Panc1 (cell line): ENCODE measurements around the gene ALOX5. TPM values are rescaled to one million over a fixed set of nuclear protein-coding genes. Genes with fewer than 3 reads are reported as not detected.
"Not testable (repeated sequence)": the region's sequence is repeated elsewhere in the genome, so short reads cannot be mapped to it uniquely, and the experiment has no call there.

Experiments used
- ATAC-seq: fragments of 200-7000 bp; cut with Tn5 transposase; 2 replicates; pipeline ENCODE4 v1.9.1; 2020; ENCODE audit warnings: mild to moderate bottlenecking, moderate library complexity
- BruUV-seq: library from RNA; stranded (reverse); fragments of 400-500 nt; replicated peaks from 2 replicates; lab custom pipeline; 2021; lab: Mats Ljungman, UMichigan
- CTCF ChIA-PET: fragments of 300-600 bp; sonication (Branson Sonifier 250); formaldehyde crosslinking; loops from one replicate; lab custom pipeline; 2022; ENCODE audit warnings: antibody characterized with exemption; lab: Charles Lee
- POLR2A ChIA-PET: fragments of 300-600 bp; sonication (Branson Sonifier 250); formaldehyde crosslinking; loops from one replicate; lab custom pipeline; 2022; ENCODE audit warnings: antibody characterized with exemption; lab: Charles Lee
- DNase-seq: peaks from one replicate; pipeline ENCODE4 v3.0.0-alpha.2; 2010; ENCODE audit warnings: low read depth, low spot score
- H3K27ac ChIP-seq: 2 replicates; pipeline ENCODE4 v1.5.1; 2011; ENCODE audit warnings: mild to moderate bottlenecking, low read length, inconsistent platforms
- H3K27me3 ChIP-seq: fragments of 200-500 bp; sonication (Bioruptor generic); 2 replicates; pipeline ENCODE4 v1.6.0; 2014; ENCODE audit warnings: low read length, inconsistent platforms; ENCODE audit not compliant: control insufficient read depth, insufficient read depth
- H3K36me3 ChIP-seq: fragments of 200-500 bp; sonication (Bioruptor generic); 2 replicates; pipeline ENCODE4 v1.5.1; 2014; ENCODE audit warnings: inconsistent platforms, mild to moderate bottlenecking, low read length, moderate library complexity; ENCODE audit not compliant: control insufficient read depth, insufficient read depth
- H3K4me1 ChIP-seq: 2 replicates; pipeline ENCODE4 v1.5.1; 2011; ENCODE audit warnings: inconsistent platforms, mild to moderate bottlenecking, low read length, moderate library complexity; ENCODE audit not compliant: control insufficient read depth, insufficient read depth
- H3K4me3 ChIP-seq, 2 experiments: 2 replicates each; pipeline ENCODE4 v1.5.1; 2011 to 2012; ENCODE audit warnings: low read depth in 2 of 2, low read length in 2 of 2, mild to moderate bottlenecking in 2 of 2, inconsistent platforms in 1 of 2, moderate library complexity in 1 of 2
- H3K9me3 ChIP-seq: fragments of 200-500 bp; sonication (Bioruptor generic); 2 replicates; pipeline ENCODE4 v1.5.1; 2014; ENCODE audit warnings: low read depth, mild to moderate bottlenecking, inconsistent platforms, low read length, moderate library complexity; ENCODE audit not compliant: control insufficient read depth, insufficient read depth
- POLR2AphosphoS5 ChIP-seq: IDR thresholded peaks from 2 replicates; pipeline ENCODE4 v1.6.1; 2012; ENCODE audit warnings: mild to moderate bottlenecking, low read depth, low read length, moderate library complexity
- SIN3A ChIP-seq: IDR thresholded peaks from 2 replicates; pipeline ENCODE4 v1.6.1; 2012; ENCODE audit warnings: low read depth, mild to moderate bottlenecking, low read length, moderate library complexity, borderline replicate concordance; ENCODE audit not compliant: insufficient read depth
- TCF7L2 ChIP-seq: IDR thresholded peaks from 2 replicates; pipeline ENCODE4 v1.6.1; 2011; ENCODE audit warnings: mild to moderate bottlenecking, low read depth, low read length, inconsistent platforms
- in situ Hi-C: cut with HindIII; loops from 2 replicates; pipeline ENCODE4 v1.10.0; 2016; ENCODE audit warnings: low sequenced_read_pairs, low pct_unique_long_range_greater_than_20kb
- intact Hi-C: fragments of 100-400 bp; cut with micrococcal nuclease; formaldehyde crosslinking; loops from one replicate; pipeline ENCODE4 v1.10.0; 2022; ENCODE audit not compliant: unreplicated experiment
- total RNA-seq: library from RNA; stranded (reverse); gene quantifications from one replicate; pipeline ENCODE4 v1.2.1, GENCODE V29; 2021; ENCODE audit not compliant: unreplicated experiment
- TF ChIP-seq, protein P1 (sequence below): fragments of 450-650 bp; IDR thresholded peaks from 2 replicates; pipeline ENCODE4 v1.5.1; 2017; ENCODE audit warnings: mild to moderate bottlenecking
- TF ChIP-seq, protein P2 (sequence below), 2 experiments: IDR thresholded peaks; 2 replicates each; pipeline ENCODE4 v1.6.1; 2011 to 2012; ENCODE audit warnings: low read depth in 2 of 2, control low read depth in 1 of 2, low read length in 1 of 2, mild to moderate bottlenecking in 1 of 2, moderate library complexity in 1 of 2; ENCODE audit not compliant: insufficient read depth in 1 of 2

ALOX5 gene
- total RNA-seq, 1 experiment from 2014 or later, result 0.82 TPM

DNA sequence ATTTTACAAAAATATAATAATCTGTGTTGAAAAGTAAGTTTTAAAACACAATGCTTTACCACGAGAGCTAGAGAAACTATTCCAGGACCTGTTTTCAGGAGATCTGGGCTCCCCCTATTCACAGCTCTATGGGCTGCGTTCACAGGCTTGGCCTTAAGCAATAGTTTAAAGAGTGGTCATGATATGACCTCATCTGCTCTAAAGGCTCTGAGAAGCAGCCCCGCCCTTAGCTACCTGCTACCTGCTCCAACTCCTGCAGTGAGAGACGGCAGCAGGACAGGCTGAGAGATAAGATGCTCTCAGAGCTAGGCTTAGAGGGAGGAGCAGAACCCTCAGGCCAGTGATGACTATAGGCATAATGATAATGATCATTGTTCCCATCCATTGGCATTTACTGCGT, 12.6 kb downstream of the ALOX5 start:
- no peak overlapping the region for H3K27ac ChIP-seq
- no peaks in the 10 kb centered on the region for H3K9me3 ChIP-seq
- H3K36me3 ChIP-seq, result no peaks in the 10 kb centered on the region
- no peak for ATAC-seq
- TF ChIP-seq TCF7L2, result no peak
- no peak for TF ChIP-seq POLR2AphosphoS5
- TF ChIP-seq, protein P1, sequence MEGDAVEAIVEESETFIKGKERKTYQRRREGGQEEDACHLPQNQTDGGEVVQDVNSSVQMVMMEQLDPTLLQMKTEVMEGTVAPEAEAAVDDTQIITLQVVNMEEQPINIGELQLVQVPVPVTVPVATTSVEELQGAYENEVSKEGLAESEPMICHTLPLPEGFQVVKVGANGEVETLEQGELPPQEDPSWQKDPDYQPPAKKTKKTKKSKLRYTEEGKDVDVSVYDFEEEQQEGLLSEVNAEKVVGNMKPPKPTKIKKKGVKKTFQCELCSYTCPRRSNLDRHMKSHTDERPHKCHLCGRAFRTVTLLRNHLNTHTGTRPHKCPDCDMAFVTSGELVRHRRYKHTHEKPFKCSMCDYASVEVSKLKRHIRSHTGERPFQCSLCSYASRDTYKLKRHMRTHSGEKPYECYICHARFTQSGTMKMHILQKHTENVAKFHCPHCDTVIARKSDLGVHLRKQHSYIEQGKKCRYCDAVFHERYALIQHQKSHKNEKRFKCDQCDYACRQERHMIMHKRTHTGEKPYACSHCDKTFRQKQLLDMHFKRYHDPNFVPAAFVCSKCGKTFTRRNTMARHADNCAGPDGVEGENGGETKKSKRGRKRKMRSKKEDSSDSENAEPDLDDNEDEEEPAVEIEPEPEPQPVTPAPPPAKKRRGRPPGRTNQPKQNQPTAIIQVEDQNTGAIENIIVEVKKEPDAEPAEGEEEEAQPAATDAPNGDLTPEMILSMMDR, result no peak
- TF ChIP-seq, protein P2, sequence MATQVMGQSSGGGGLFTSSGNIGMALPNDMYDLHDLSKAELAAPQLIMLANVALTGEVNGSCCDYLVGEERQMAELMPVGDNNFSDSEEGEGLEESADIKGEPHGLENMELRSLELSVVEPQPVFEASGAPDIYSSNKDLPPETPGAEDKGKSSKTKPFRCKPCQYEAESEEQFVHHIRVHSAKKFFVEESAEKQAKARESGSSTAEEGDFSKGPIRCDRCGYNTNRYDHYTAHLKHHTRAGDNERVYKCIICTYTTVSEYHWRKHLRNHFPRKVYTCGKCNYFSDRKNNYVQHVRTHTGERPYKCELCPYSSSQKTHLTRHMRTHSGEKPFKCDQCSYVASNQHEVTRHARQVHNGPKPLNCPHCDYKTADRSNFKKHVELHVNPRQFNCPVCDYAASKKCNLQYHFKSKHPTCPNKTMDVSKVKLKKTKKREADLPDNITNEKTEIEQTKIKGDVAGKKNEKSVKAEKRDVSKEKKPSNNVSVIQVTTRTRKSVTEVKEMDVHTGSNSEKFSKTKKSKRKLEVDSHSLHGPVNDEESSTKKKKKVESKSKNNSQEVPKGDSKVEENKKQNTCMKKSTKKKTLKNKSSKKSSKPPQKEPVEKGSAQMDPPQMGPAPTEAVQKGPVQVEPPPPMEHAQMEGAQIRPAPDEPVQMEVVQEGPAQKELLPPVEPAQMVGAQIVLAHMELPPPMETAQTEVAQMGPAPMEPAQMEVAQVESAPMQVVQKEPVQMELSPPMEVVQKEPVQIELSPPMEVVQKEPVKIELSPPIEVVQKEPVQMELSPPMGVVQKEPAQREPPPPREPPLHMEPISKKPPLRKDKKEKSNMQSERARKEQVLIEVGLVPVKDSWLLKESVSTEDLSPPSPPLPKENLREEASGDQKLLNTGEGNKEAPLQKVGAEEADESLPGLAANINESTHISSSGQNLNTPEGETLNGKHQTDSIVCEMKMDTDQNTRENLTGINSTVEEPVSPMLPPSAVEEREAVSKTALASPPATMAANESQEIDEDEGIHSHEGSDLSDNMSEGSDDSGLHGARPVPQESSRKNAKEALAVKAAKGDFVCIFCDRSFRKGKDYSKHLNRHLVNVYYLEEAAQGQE (IDR thresholded peaks at IDR 0.05; ENCODE audit: insufficient read depth in 1 of 2, low read depth in 2 of 2, low read length in 1 of 2), result no peak
- no peak for TF ChIP-seq SIN3A
- no peak overlapping the region for H3K4me3 ChIP-seq
- in situ Hi-C loops, result no loop called here
- CTCF ChIA-PET, result no interaction called here
- POLR2A ChIA-PET, result no interaction called here
- BruUV-seq, result no TSS peak
- intact Hi-C loops, result no loop called here
- no peaks in the 10 kb centered on the region for H3K4me1 ChIP-seq
- no peak for DNase-seq
- peaks cover 9% of the 10 kb centered on the region for H3K27me3 ChIP-seq

DNA sequence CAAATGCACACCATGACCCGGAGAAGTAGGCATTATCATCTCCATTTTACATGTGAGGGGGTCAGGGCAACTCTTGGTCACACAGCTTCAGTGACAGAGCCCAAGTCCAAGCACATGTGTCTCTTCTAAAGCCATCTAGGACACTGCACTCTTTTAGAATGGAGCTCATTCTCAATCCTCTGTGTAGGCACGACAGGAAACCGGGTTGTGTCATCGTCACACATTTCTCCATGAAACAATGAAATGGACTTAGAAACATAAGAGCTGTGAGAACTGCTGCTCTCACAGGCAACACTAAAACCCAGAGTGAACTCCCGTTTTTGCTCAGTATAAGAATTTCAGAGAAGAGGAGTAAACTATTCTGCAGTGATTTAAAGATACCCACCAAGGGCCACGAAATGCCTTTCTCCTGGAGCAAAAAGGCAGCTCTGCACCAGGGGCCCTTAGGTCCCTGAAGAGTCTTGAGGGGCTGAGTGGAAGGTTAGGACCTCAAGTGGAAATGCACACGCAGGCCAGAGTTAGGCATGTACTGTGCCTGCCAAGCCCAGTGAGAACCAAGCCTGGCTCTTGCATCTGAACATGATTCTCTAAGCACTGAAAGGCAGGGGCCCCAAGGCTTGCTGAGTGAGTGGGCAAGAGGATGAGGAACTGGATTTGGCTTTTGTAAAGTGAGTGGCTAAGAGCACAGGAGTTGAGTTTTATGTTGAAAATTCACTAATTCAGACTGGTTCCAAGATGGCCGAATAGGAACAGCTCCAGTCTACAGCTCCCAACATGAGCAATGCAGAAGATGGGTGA, 13.3 kb downstream of the ALOX5 start:
- ATAC-seq (no peak), DNase-seq (no peak)
- Histone ChIP-seq H3K36me3 (no peaks in the 10 kb centered on the region), H3K27ac (no peak overlapping the region), H3K27me3 (peaks cover 9% of the 10 kb centered on the region), H3K4me1 (no peaks in the 10 kb centered on the region), H3K4me3 (no peak overlapping the region), H3K9me3 (no peaks in the 10 kb centered on the region)
- BruUV-seq, result no TSS peak
- ChIA-PET POLR2A (no interaction called here), CTCF (no interaction called here)
- in situ Hi-C loops, result no loop called here
- intact Hi-C loops, result no loop called here
- TF ChIP-seq, protein P2 (IDR thresholded peaks at IDR 0.05; ENCODE audit: insufficient read depth in 1 of 2, low read depth in 2 of 2, low read length in 1 of 2), result no peak
- no peak for TF ChIP-seq POLR2AphosphoS5

DNA sequence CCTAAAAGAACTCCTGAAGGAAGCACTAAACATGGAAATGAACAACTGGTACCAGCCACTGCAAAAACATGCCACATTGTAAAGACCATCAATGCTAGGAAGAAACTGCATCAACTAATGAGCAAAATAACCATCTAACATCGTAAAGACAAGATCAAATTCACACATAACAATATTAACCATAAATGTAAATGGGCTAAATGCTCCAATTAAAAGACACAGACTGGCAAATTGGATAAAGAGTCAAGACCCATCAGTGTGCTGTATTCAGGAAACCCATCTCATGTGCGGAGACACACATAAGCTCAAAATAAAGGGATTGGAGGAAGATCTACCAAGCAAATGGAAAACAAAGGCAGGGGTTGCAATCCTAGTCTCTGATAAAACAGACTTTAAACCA, 15.7 kb downstream of the ALOX5 start:
- H3K27me3 ChIP-seq, intact Hi-C loops, H3K4me1 ChIP-seq, H3K27ac ChIP-seq, POLR2A ChIA-PET, H3K4me3 ChIP-seq, CTCF ChIA-PET, in situ Hi-C loops, H3K36me3 ChIP-seq, DNase-seq, ATAC-seq, H3K9me3 ChIP-seq, BruUV-seq: not testable (repeated sequence)

DNA sequence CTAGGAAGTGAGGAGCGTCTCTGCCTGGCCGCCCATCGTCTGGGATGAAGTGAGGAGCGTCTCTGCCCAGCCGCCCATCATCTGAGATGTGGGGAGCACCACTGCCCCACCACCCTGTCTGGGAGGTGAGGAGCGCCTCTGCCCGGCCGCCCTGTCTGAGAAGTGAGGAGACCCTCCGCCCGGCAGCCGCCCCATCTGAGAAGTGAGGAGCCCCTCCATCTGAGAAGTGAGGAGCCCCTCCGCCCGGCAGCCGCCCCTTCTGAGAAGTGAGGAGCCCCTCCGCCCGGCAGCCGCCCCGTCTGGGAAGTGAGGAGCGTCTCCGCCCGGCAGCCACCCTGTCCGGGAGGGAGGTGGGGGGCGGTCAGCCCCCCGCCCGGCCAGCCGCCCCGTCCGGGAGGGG, 17.6 kb downstream of the ALOX5 start:
- CTCF ChIA-PET, DNase-seq, H3K27ac ChIP-seq, H3K9me3 ChIP-seq, POLR2A ChIA-PET, in situ Hi-C loops, H3K4me1 ChIP-seq, H3K27me3 ChIP-seq, BruUV-seq, H3K4me3 ChIP-seq, ATAC-seq, H3K36me3 ChIP-seq: not testable (repeated sequence)
- intact Hi-C loops, result loop anchor here (2.0 kb wide), 1 partner anchor 15 kb away; no protein-coding TSS in a partner anchor
